HG03045 (cell line): ENCODE results near the gene NOD1.

Experiments
- ATAC-seq: cut with Tn5 transposase; IDR thresholded peaks from one replicate; pipeline ENCODE4 v1.9.1; 2021; ENCODE audit warnings: mild to moderate bottlenecking, moderate library complexity; ENCODE audit not compliant: unreplicated experiment

Gene NOD1

DNA sequence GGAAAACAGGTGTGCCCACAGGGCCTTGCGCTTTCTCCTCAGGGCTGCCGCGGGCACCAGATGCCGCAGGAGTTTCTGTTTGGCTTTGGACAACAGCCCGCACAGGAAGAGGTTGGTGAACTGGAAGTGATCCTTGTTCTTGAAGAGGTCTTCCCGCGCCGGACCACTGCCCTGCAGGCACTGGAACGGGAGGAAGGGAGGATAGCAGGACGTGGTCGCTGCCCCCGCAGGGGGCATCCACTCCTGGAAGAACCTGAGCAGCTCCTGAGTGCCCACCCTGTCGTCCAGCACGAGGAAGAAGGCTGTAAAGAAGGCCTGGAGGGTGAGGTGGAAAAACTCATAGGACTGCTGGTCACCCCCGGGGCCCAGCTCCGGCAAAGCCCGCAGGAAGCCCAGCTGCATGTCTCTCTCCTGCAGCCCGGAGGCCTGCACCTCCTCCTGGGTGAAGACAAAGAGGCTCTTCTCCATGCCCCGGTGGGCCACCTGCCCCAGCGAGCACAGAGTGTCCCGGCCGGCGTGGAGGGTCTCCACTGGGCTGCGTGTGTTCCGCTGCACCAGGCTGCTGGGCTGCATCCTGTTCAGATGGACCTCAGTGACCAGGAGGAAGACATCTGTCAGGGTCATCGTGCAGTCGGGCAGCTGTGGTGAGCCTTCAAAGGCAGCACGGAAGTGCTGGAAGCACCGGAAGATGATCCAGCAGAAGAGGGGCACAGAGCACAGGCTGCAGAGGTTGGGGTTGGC is 26.9 kb downstream of the NOD1 start:
- no peak for ATAC-seq

DNA sequence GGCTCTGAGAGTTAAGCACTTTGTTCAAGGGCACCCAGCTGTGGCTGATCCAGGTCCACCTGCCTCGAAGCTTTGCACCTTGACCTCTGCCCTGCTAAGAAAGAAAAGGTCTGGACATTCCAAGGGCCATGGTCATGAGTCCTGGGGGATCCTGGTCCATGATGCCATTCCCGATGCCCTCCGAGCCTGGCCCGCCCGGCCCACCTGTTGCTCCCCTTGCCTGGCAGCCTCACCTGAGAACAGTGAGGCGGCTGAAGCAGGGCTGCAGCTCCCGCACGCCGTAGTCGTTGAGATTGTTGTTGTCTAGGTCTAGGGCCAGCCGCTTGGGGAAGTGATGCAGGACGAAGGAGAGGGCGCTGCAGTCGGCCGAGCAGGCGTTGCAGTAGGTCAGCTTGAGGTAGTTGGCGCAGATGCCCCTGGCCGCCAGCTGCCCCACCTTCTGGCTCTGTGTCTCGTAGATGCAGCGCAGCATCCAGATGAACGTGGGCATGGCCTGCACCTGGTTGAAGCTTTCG is 27.5 kb downstream of the NOD1 start:
- ATAC-seq, result no peak

DNA sequence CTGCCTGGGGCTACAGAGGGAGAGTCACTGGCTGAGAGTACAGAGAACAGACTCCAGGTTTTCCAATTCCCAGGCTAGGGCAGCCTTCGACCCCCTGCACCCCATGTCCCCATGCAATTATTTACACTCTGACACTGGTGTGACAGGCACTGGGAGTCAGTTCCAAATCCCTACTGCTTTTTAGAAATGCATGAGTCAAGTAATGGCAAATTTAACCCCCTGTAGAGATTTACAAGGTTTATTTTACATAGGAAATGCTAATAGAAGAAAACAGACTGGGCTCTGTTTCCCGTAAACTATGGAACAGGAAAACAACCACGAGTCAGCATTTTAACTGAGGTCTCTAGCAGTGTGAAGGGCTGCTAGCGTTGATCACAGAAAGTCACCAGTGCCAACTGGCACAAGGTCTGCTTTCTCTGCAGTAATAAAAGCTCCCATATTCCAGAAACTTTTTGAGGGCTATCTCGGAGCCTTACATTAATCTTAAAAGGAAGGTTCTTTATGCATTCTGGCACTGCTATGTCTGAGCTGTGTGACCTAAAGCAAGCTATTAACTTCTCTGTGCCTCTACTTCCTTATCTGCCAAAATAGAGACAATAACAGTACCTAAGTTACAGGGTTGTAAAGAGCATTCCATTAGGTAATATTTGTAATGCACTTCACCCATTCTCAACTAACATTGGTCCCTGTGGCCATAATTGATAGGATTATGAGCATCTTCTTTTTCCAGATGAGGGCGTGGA is 28.2 kb downstream of the NOD1 start:
- ATAC-seq, result no peak

DNA sequence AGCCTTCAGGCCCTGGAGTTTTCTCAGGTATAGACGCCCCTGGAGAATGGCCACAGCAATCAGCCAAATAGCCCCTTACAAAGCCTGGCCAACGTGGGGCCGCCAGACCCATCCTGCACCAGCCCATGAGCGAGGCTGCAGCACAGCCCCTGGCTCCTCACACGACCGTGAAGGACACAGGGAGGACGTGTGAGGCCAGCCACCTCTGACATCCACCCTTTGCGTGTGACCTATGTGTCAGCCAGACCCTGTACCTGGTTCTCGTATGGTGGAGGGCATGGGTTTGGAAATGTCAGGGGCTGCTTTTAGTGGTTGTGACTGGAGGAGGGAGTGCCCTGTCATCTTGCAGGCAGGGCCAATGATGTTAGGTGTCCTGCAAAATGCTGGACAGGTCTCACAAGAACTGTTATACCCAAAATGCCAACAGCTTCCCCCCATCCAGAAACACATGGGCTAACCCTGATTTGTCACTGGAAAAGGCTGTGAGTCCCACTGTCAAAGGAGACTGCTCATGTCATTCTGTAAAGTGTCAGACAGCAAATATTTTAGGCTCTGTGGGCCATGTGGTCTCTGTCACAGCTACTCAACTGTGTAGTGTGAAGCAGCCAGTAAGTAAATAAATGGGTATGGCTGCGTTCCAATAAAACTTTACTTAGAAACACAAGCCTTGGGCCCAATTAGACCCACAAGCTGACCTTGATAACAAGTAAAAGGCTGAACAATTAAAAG is 30.0 kb downstream of the NOD1 start:
- no peak for ATAC-seq

DNA sequence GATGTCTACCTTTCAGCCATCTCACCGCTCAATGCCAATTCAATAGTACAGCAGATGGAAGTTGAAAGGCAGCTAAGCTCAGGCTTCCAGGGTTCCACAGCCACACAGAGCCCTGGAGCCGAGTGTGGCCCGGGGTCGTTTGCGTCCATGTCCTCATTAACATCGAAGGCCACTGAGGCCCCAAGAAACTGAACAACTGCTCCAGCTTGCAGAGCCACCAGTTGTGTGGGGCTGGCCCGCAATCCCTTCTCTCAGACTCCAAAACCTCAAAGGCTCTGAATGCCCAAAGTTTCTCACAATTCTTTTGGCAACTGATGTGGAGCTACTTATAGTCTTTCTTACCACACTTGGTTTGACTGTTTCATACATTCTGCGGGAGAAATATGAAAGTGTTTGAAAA is 31.1 kb downstream of the NOD1 start:
- no peak for ATAC-seq

DNA sequence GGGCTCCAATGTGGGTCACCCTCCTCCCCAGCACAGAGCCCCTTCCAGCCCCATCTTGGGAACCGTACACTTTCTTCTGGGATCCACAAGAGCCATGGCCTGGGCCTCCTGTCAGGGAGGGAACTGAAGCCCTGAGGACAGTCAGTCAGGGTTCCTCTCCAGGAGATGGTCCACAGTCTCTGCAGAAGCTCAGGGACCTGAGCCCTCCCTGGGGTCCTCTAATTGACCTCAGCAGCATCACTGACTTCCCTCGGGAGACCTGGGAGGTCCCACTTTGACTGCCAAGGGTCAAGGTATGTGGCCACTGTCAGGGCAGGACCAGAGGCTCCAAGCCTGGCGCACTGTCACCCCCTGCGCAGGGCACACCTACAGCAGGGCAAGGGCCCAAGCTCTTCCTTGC is 32.3 kb downstream of the NOD1 start:
- no peak for ATAC-seq

DNA sequence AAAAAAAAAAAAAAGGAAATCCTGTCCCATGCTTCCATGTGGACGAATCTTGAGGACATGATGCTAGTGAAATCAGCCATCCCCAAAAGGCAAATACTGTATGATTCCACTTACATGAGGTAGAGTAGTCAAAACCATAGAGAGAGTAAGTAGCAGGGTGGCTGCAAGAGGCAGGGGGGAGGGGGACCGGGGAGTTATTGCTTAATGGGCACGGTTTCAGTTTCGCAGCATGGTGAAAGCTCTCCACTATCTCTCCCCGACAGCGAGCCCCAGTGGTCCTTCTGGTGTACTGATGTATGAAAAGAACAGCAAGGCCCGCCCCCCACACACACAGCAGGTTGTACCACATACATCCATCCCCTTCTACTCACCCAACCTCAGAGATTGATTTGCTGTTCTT is 32.8 kb downstream of the NOD1 start:
- peak; percentile 97 for ATAC-seq

DNA sequence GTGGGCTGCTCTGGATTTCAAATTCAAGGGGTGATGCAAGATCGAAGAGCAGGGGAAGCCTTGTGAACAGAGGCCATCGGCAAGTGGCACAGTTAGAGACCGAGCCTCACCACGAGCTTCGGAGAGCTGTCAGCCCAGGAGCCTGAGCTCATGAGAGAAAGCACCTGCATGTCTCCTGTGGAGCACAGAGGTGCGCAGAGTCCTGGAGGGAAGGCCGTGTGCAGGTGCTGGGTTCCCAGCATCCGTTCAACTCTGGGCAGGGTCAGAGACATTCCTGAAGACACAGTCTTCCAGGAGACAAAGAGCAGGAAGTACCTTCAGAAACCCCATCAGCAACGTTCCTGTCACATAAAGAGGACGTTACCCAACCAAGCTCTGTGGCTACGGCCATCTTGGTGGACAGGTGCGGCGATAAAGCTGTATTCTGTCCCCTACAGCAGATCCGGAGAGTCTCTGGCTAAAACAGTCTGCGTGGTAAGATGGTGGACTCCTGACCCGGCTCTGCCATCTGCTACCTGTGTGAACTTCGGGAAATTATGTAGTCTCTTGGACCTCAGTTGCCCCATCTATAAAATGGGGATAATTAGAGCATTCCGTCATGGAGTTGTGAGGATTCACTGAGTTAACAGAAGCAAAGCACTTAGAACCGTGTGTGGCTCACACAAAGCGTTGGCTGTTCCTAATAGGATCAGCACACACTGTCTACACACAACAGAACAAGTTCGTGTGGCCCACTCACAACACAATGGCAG is 40.6 kb downstream of the NOD1 start:
- ATAC-seq, result no peak

DNA sequence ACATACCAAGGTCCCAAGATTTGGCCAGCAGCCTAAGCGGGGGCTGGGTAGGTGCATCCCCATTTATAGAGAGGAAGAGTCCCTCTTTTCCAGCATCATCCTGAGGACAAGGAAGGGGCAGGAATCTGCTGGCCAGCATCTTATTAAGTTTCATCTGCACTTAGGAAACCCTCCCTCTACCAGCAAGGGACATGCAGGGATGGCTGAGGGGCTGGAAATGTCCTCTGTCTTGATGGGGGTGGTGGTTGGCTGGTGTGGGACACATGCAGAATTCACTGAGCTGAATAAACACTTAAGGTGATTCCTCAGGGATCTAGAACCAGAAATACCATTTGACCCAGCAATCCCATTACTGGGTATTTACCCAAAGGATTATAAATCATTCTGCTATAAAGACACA is 42.1 kb downstream of the NOD1 start:
- no peak for ATAC-seq

DNA sequence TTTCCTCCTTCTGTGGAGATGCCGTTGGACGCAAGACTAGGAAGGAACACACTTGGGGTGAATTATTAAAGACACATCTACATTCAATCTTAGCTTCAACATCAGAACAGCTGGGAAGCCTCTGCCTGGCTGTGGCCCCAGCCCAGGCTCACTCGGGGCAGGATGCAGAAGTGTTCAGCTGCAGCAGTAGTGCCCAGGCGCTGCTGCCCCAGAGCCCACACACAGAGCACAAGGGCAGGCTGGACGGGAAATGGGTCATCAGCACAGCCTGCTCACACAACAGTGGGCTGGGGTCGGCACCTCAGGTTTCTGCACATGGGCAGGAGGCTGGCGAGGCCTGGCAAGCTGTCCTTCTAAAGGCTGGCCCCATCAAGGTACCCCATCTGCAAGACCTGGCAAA is 42.5 kb downstream of the NOD1 start:
- ATAC-seq, result no peak

DNA sequence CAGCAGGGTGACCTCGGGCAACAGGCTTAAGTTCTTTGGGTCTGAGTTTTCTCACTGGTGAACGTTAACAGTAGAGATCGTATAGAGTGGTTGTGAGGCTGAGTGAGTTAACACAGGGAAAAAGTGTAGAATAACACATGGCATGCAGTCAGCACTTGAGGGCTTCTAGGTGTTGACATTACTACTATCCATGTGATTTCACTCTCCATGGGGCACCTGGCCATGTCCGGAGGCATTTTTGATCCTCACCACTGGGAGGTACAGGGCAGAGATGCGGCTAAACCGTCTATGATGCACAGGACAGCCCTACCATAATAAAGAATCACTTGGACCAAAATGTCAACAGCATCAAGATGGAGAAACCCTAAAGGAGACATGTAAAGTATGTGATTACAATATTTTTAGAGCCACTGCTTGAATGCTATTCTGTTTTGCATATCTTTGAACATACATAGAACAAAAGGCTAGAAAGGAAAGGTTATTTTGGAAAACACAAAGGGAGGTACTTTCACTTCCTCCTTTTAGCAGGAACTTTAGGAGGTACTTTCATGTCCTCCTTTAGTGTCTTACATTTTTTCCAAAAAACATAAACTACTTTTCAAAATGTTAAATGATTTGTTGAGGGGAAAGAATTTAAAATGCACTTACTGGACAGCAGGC is 44.3 kb downstream of the NOD1 start:
- ATAC-seq, result no peak

DNA sequence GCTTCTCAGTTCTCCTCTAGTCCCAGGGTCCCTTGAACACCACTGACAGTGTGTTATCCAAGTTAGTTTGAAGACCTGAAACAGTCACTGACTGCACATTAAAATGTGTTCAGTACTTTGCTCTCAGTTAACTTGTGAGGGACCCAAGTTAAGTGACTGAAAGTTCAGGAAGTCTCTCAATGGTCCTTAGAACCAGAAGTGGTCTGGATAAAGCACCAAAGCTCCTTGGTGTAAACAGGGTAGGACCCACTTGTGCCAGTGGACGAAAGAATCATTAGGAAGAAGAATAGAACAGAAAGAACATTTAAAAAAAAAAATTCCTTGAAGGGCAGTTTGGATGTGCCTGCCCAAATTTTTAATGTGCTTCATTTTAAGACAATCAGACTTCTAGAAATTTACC is 45.1 kb downstream of the NOD1 start:
- ATAC-seq, result no peak

DNA sequence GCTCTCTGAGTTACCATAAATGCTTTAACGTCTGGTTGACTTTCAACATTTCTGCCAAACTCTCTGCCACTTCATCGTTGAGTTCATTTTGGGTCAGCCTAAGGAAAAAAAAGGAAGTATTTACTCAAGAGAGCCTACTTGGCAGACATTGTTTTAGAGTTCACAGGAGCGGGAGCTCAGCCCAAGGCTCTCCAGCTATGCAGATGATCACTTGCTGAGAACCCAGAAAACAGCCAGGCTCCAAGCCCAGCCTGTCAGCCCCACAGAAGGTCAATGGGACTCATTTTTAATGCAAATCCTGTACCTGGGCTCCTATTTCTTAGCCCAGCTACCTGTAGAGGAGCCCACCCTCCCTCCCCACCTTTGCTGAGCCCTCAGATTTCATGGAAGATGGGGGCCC is 45.5 kb downstream of the NOD1 start:
- ATAC-seq, result no peak

DNA sequence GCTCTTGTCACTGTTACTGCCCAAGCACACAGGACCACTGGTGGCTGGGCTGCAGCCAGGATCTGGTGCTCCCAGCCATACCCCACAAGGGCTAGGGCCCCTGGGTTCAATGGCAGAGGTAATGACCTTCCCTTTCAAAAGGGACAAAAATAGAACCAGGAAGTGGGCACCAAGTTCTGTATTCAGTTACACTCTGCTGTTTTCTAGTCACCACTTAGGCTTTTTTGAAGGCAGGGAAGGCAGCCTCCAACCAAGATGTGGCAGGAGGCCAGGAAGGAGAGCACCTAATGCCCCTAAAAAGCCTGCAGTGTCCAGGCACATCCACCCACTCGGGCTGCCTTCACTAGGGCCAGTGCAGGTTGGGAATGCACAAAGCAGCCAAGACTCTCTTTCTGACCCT is 47.8 kb downstream of the NOD1 start:
- no peak for ATAC-seq

DNA sequence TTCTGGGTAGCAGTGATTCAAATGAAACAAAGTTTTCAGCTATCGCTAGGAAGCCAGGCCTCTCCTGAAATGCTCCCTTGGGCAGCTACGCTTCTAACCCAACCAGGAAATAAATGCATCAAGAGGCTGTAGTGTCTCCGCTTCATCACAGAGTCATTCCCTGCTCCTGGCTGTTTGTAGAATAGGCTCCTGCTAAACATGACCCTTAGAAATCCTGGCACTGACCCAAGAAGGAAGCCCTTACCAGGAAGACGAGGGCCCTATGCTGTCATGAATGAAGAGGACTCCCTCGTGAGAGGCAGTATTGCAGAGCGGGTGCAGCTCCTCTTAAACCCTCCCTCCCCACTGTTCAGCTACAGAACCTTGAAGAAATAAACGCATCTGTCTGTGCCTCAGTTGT is 48.3 kb downstream of the NOD1 start:
- ATAC-seq, result no peak

DNA sequence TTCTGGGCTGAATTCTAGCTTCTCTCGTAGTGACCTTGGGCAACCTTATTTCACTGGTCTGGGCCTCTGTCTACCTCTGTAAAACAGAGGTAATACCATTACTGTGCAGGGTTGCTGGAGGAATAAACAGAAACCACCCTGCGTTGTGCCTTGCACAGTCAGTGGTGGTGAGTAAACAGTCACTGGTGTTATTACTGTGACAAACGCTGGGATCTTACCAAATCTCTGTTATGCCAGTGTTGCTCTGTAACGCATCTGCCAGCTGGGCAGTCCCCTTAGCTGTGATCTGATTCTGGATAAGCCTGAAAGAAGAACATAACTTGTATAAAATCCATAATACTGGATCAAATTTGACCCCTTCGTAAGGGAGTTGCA is 49.4 kb downstream of the NOD1 start:
- ATAC-seq, result no peak

DNA sequence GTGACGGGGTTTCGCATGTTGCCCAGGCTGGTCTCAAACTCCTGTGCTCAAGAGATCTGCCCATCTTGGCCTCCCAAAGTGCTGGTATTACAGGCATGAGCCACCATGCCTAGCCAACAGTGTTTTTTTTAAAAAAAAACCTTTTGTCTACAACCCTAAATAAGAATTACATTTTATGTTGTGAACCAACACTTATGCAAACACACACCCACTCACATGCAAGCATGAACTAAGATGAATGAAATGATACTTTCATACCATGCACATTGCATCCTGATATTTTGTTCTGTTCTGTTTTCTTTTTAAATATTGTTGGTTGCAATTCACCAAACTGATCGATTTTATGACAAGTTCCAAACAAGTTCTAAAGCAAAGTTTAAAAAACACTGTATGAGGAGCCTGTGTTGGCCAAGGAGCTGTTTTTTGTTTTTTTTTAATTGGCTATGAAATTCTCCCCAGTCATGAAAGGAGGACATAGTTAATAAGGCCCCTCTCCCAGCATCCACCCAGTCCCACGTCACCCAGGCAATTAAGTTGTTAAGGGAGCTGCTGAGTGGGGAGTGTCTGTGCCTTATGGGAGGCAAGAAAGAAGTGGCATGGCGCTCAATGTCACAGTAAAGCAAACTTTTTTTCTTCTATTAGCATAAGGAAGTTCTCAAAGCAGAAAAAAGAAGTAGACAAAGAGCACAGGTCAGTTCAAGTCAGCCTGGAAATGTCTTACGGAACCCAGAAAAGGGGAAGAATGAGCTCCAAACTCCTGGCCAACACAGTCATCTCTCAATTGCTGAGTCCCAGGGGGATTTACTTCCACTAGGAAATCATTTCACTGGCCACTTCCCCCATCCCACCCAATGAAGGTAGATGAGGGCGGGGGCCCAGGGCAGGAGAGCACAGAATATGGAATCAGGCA is 50.1 kb downstream of the NOD1 start:
- no peak for ATAC-seq

DNA sequence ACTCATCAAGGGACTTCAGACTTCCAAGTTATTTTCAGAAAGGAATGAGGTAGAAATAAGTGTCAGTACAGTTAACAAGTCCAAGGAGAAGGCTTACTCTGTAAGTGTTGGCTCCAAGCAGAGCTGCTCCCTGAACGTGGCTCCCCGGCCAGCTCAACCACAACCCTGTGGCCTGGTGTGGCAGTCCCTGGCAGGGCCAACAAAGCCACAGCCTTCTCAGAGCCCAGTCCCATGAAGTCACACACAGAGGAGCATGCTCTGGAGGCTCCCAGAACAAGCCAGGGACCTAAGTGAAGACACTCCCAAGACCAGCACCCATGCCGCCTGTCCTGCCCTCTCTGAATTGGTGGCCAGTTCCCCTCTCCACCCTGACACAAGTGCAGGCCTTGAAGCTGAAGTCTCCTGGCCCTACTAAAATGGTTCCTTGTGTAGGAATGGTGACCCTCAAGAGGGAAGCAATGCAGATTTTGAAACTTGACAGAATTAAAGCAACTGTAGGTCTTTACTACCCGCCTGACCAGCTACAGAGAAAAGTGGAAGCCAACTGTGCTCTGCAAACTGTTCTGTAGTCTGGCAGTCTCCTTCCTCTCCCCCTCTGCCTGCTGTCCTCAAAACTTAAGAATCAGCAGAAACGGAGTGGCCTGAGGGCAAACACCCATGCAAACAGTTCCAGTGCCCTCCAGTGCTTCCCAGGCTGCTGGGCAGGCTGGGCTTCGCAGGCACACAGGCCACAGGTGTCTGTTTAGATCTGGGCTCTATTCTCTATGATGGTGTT is 51.1 kb downstream of the NOD1 start:
- no peak for ATAC-seq

DNA sequence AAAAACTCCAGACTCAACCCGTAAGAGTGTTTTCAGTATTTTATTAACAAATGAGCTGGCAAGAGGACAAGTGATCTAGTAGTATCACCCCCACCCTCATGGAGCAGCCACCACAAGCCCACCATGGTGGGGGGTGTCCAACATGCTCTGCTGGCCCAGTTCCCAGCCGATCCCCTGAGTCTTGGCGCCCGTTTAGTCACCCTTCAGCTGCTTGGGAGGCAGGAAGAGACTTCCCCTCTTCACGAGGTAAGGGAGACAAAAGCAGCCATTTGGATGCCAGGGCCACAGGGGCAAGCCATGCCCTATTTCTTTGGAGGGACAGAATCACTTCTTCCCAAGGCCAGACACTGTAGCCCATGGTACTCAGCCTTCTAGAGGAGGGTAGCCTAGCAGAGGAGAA is 54.1 kb downstream of the NOD1 start:
- no peak for ATAC-seq
